IMR-90 (cell line): ENCODE data around the gene COL1A1. TPM values are rescaled to one million over a fixed set of nuclear protein-coding genes. Genes with fewer than 3 reads are reported as not detected.
A peak's percentile ranks its signal among the peaks of the same experiment; 100 is the strongest.

Experiments used
- ATAC-seq: fragments of 200-7000 bp; cut with Tn5 transposase; 2 replicates; pipeline ENCODE4 v1.9.1; 2020; ENCODE audit warnings: low read depth, mild to moderate bottlenecking, moderate library complexity
- BruUV-seq: library from RNA; stranded (reverse); fragments of 400-500 nt; replicated peaks from 2 replicates; lab custom pipeline; 2021; lab: Mats Ljungman, UMichigan
- CTCF ChIA-PET: fragments of 300-600 bp; formaldehyde crosslinking; extraction: SDS; loops from one replicate; lab custom pipeline; 2021; ENCODE audit warnings: antibody characterized with exemption; lab: Yijun Ruan, JAX
- POLR2A ChIA-PET: fragments of 300-600 bp; sonication (Branson Sonifier 250); formaldehyde crosslinking; loops from one replicate; lab custom pipeline; 2022; ENCODE audit warnings: antibody characterized with exemption; ENCODE audit not compliant: unreplicated experiment; lab: Charles Lee
- DNase-seq: peaks from one replicate; pipeline ENCODE4 v3.0.0; 2013
- H2AFZ ChIP-seq: replicated peaks from 2 replicates; pipeline ENCODE3; 2013; ENCODE audit warnings: low read length, mild to moderate bottlenecking; ENCODE audit not compliant: poor library complexity
- H2AK5ac ChIP-seq: 2 replicates; pipeline ENCODE4 v1.6.1; 2013; ENCODE audit warnings: low read depth, low read length, inconsistent platforms
- H2AK9ac ChIP-seq: replicated peaks from 2 replicates; pipeline ENCODE3; 2013; ENCODE audit warnings: mild to moderate bottlenecking, low read depth, low read length, moderate library complexity; ENCODE audit not compliant: poor library complexity
- H2BK120ac ChIP-seq: 2 replicates; pipeline ENCODE4 v1.6.1; 2013; ENCODE audit warnings: low read depth, low read length, inconsistent platforms
- H2BK15ac ChIP-seq: 3 replicates; pipeline ENCODE4 v1.6.1; 2013; ENCODE audit warnings: low read depth, low read length, inconsistent platforms
- H2BK20ac ChIP-seq: 2 replicates; pipeline ENCODE4 v1.6.1; 2013; ENCODE audit warnings: low read depth, mild to moderate bottlenecking, inconsistent platforms, low read length, moderate library complexity
- H2BK5ac ChIP-seq: 2 replicates; pipeline ENCODE4 v1.6.1; 2013; ENCODE audit warnings: mild to moderate bottlenecking, low read depth, low read length, inconsistent platforms; ENCODE audit not compliant: poor library complexity, severe bottlenecking
- H3K14ac ChIP-seq: replicated peaks from 2 replicates; pipeline ENCODE4 v1.6.1; 2013; ENCODE audit warnings: low read depth, low read length, inconsistent platforms
- H3K18ac ChIP-seq: 2 replicates; pipeline ENCODE4 v1.6.1; 2013; ENCODE audit warnings: low read depth, low read length, control low read depth
- H3K23ac ChIP-seq: 2 replicates; pipeline ENCODE4 v1.6.1; 2013; ENCODE audit warnings: low read depth, low read length, inconsistent platforms
- H3K27ac ChIP-seq: 2 replicates; pipeline ENCODE4 v1.5.1; 2013; ENCODE audit warnings: mild to moderate bottlenecking, control low read depth, low read length; ENCODE audit not compliant: insufficient read depth
- H3K27me3 ChIP-seq: 2 replicates; pipeline ENCODE4 v1.6.1; 2013; ENCODE audit warnings: low read length; ENCODE audit not compliant: control insufficient read depth, insufficient read depth
- H3K36me3 ChIP-seq: 2 replicates; pipeline ENCODE4 v1.6.1; 2013; ENCODE audit warnings: low read length, mixed read lengths; ENCODE audit not compliant: control insufficient read depth, insufficient read depth
- H3K4ac ChIP-seq: 2 replicates; pipeline ENCODE4 v1.6.1; 2013; ENCODE audit warnings: low read depth, low read length, inconsistent platforms
- H3K4me1 ChIP-seq: 2 replicates; pipeline ENCODE4 v1.6.1; 2013; ENCODE audit warnings: low read length, mixed read lengths; ENCODE audit not compliant: control insufficient read depth, insufficient read depth
- H3K4me2 ChIP-seq: 2 replicates; pipeline ENCODE4 v1.6.1; 2013; ENCODE audit warnings: low read depth, mild to moderate bottlenecking, control low read depth, low read length, moderate library complexity
- H3K4me3 ChIP-seq: 2 replicates; pipeline ENCODE4 v1.5.1; 2013; ENCODE audit warnings: low read depth, mild to moderate bottlenecking, control low read depth, low read length, moderate library complexity; ENCODE audit not compliant: insufficient read depth
- H3K56ac ChIP-seq: 2 replicates; pipeline ENCODE4 v1.6.1; 2013; ENCODE audit warnings: low read length, inconsistent platforms; ENCODE audit not compliant: insufficient read depth; ENCODE audit errors: extremely low read depth
- H3K79me1 ChIP-seq, 2 experiments: 2 replicates each; pipeline ENCODE4 v1.6.1; 2013; ENCODE audit warnings: low read length in 2 of 2, inconsistent platforms in 1 of 2, low read depth in 1 of 2
- H3K9ac ChIP-seq: 2 replicates; pipeline ENCODE4 v1.6.1; 2013; ENCODE audit warnings: low read depth, low read length, control low read depth
- H3K9me1 ChIP-seq: 2 replicates; pipeline ENCODE4 v1.6.1; 2013; ENCODE audit warnings: low read length, inconsistent platforms; ENCODE audit not compliant: insufficient read depth
- H3K9me3 ChIP-seq: 2 replicates; pipeline ENCODE4 v1.6.1; 2013; ENCODE audit warnings: low read length; ENCODE audit not compliant: control insufficient read depth, insufficient read depth
- H4K20me1 ChIP-seq: 2 replicates; pipeline ENCODE4 v1.6.1; 2013; ENCODE audit warnings: low read length, inconsistent platforms; ENCODE audit not compliant: insufficient read depth
- H4K5ac ChIP-seq: 2 replicates; pipeline ENCODE4 v1.6.1; 2013; ENCODE audit warnings: mild to moderate bottlenecking, low read depth, low read length, control low read depth
- H4K8ac ChIP-seq, 2 experiments: 2 replicates each; pipeline ENCODE4 v1.6.1; 2013; ENCODE audit warnings: low read depth in 2 of 2, low read length in 2 of 2, control low read depth in 1 of 2, inconsistent platforms in 1 of 2
- H4K91ac ChIP-seq: 2 replicates; pipeline ENCODE4 v1.6.1; 2013; ENCODE audit warnings: low read depth, low read length, inconsistent platforms; ENCODE audit not compliant: insufficient read depth
- MAZ ChIP-seq: IDR thresholded peaks from 2 replicates; pipeline ENCODE4 v1.6.1; 2012; ENCODE audit warnings: low read depth, mild to moderate bottlenecking, low read length, improper control_type of control experiment, moderate library complexity, borderline replicate concordance
- MXI1 ChIP-seq: IDR thresholded peaks from 2 replicates; pipeline ENCODE4 v1.6.1; 2012; ENCODE audit warnings: low read depth, mild to moderate bottlenecking, low read length, moderate library complexity, borderline replicate concordance
- NFE2L2 ChIP-seq: fragments of 150-350 bp; IDR thresholded peaks from 2 replicates; pipeline ENCODE4 v1.6.1; 2016; ENCODE audit warnings: low read depth, mild to moderate bottlenecking, low read length
- RCOR1 ChIP-seq: IDR thresholded peaks from 2 replicates; pipeline ENCODE4 v1.6.1; 2012; ENCODE audit warnings: mild to moderate bottlenecking, low read length, improper control_type of control experiment; ENCODE audit not compliant: insufficient replicate concordance
- WGBS, 2 experiments: methylation state at CpG; one replicate each; pipeline versions ENCODE4 v1.1.5 to v1.1.7; 2013; ENCODE audit warnings: missing lambda C conversion rate in 2 of 2; ENCODE audit not compliant: insufficient read length in 1 of 2; ENCODE audit errors: extremely low coverage in 2 of 2; 5-methylcytosine and 5-hydroxymethylcytosine counted together
- dilution Hi-C: fragments of 300-500 bp; cut with HindIII; formaldehyde crosslinking; loops from one replicate; pipeline ENCODE4 v1.14.3; 2018; ENCODE audit warnings: low sequenced_read_pairs; ENCODE audit not compliant: unreplicated experiment
- in situ Hi-C: fragments of 300-500 bp; cut with MboI; formaldehyde crosslinking; loops from 3 replicates; pipeline ENCODE4 v1.14.3; 2019; ENCODE audit warnings: low sequenced_read_pairs, inconsistent platforms, mixed read lengths
- intact Hi-C: fragments of 100-400 bp; cut with micrococcal nuclease; formaldehyde crosslinking; loops from 2 replicates; pipeline ENCODE4 v1.10.0; 2022
- polyA plus RNA-seq, 3 experiments: library from polyadenylated mRNA; depleted of rRNA; stranded (reverse); fragments of >200 nt; gene quantifications; 2 replicates each; pipeline ENCODE4 v1.2.3, GENCODE V29; 2012; ENCODE audit warnings: low replicate concordance in 1 of 3
- total RNA-seq: library from RNA; depleted of rRNA; stranded (reverse); fragments of >200 nt; gene quantifications from 2 replicates; pipeline ENCODE4 v1.2.3, GENCODE V29; 2012
- TF ChIP-seq, protein P1 (sequence below): conservative IDR thresholded peaks from 2 replicates; pipeline ENCODE4 v1.5.1; 2012; ENCODE audit warnings: mild to moderate bottlenecking, low read depth, low read length, improper control_type of control experiment

Gene COL1A1
- total and polyA plus RNA-seq, 2 of the 4 experiments (the other 2 are of a cell fraction), result 2,180 to 4,350 TPM

GRCh38 chr17:50152736-50153135 lies 48.7 kb downstream of the COL1A1 start:
- Histone ChIP-seq H3K14ac (no peak overlapping the region; the same call in 1 of the 2 replicates), H3K18ac (no peak overlapping the region), H2AK5ac (peak overlapping the region; percentile 99), H2BK5ac (no peak overlapping the region), H4K20me1 (peaks cover 15% of the 10 kb centered on the region), H3K4ac (peak overlapping the region; percentile 100), H2BK15ac (peak overlapping the region; percentile 91; the same call in 1 of the 3 replicates), H4K91ac (peak overlapping the region; percentile 99; the same call in 1 of the 2 replicates), H3K9ac (0 out of 2 replicates have a peak overlapping the region, but pooled peaks have one; percentile 93), H2BK20ac (peak overlapping the region; percentile 88; the same call in 1 of the 2 replicates), H4K8ac (peak overlapping the region; percentile 96 to 100; a peak in 3 of 4 replicates), H2AK9ac (peak overlapping the region; percentile 97), H4K5ac (no peak overlapping the region), H3K36me3 (no peaks in the 10 kb centered on the region), H3K4me3 (no peak overlapping the region), H3K9me1 (peaks cover 4% of the 10 kb centered on the region; the same call in 1 of the 2 replicates), H2AFZ (no peak overlapping the region), H3K4me1 (peaks cover 10% of the 10 kb centered on the region), H3K9me3 (no peaks in the 10 kb centered on the region), H3K4me2 (no peak overlapping the region), H2BK120ac (peak overlapping the region; percentile 98; the same call in 1 of the 2 replicates), H3K27me3 (no peaks in the 10 kb centered on the region), H3K79me1 (peaks cover 0 to 34% of the 10 kb centered on the region in 2 experiments; a peak in 2 of 4 replicates), H3K27ac (no peak overlapping the region), H3K56ac (no peak overlapping the region), H3K23ac (no peak overlapping the region)
- no TSS peak for BruUV-seq
- intact Hi-C loops (no loop called here), dilution Hi-C loops (no loop called here), in situ Hi-C loops (no loop called here)
- DNase-seq, result no peak
- WGBS, 2 experiments, result no CpG with 5 or more reads among the region's 7 CpGs
- CTCF ChIA-PET, result interaction anchor here (1.2 kb wide), 1 partner anchor 209 kb away, joined by 3 read pairs; no protein-coding TSS in a partner anchor
- POLR2A ChIA-PET, result interaction anchor here (0.5 to 0.8 kb wide), 2 partner anchors 48 to 103 kb away, joined by 3 to 9 read pairs; no protein-coding TSS in a partner anchor
- ATAC-seq, result no peak
- TF ChIP-seq MXI1, result no peak
- no peak for TF ChIP-seq NFE2L2
- no peak for TF ChIP-seq RCOR1
- no peak for TF ChIP-seq MAZ
- TF ChIP-seq, protein P1, sequence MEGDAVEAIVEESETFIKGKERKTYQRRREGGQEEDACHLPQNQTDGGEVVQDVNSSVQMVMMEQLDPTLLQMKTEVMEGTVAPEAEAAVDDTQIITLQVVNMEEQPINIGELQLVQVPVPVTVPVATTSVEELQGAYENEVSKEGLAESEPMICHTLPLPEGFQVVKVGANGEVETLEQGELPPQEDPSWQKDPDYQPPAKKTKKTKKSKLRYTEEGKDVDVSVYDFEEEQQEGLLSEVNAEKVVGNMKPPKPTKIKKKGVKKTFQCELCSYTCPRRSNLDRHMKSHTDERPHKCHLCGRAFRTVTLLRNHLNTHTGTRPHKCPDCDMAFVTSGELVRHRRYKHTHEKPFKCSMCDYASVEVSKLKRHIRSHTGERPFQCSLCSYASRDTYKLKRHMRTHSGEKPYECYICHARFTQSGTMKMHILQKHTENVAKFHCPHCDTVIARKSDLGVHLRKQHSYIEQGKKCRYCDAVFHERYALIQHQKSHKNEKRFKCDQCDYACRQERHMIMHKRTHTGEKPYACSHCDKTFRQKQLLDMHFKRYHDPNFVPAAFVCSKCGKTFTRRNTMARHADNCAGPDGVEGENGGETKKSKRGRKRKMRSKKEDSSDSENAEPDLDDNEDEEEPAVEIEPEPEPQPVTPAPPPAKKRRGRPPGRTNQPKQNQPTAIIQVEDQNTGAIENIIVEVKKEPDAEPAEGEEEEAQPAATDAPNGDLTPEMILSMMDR, result no peak
